Raji (cell line): ENCODE measurements around the gene PRDM1.

Source experiments
- POLR2A ChIP-seq: IDR thresholded peaks from 2 replicates; pipeline ENCODE4 v1.6.1; 2011; ENCODE audit warnings: low read depth, low read length, control low read depth; ENCODE audit not compliant: insufficient read depth

The PRDM1 gene

GRCh38 chr6:106116125-106116832 lies 30.1 kb downstream of the PRDM1 start:
- no peak for TF ChIP-seq POLR2A

GRCh38 chr6:106117579-106117978 lies 31.4 kb downstream of the PRDM1 start:
- no peak for TF ChIP-seq POLR2A

- TF ChIP-seq POLR2A: no peak
These were observed 32.8 kb downstream of the PRDM1 start for GRCh38 chr6:106118835-106119431.

GRCh38 chr6:106119546-106119945 lies 33.4 kb downstream of the PRDM1 start:
- TF ChIP-seq POLR2A: no peak

- TF ChIP-seq POLR2A: no peak
These were observed 33.9 kb downstream of the PRDM1 start for GRCh38 chr6:106120006-106120405.

- no peak for TF ChIP-seq POLR2A
These were observed 34.3 kb downstream of the PRDM1 start for GRCh38 chr6:106120406-106120805.

- no peak for TF ChIP-seq POLR2A
These were observed 36.3 kb downstream of the PRDM1 start for GRCh38 chr6:106122306-106122918.

- no peak for TF ChIP-seq POLR2A
These were observed 37.0 kb downstream of the PRDM1 start for GRCh38 chr6:106122938-106123656.

GRCh38 chr6:106124015-106124414 lies 37.9 kb downstream of the PRDM1 start:
- no peak for TF ChIP-seq POLR2A

- no peak for TF ChIP-seq POLR2A
These were observed 38.6 kb downstream of the PRDM1 start for GRCh38 chr6:106124437-106125430.

GRCh38 chr6:106125925-106126435 lies 39.8 kb downstream of the PRDM1 start:
- TF ChIP-seq POLR2A: no peak

GRCh38 chr6:106126482-106126881 lies 40.3 kb downstream of the PRDM1 start:
- no peak for TF ChIP-seq POLR2A

- TF ChIP-seq POLR2A: no peak
These were observed 43.0 kb downstream of the PRDM1 start for GRCh38 chr6:106128981-106129781.
